ENCODE data around the gene TNNC1.

TNNC1 gene

DNA sequence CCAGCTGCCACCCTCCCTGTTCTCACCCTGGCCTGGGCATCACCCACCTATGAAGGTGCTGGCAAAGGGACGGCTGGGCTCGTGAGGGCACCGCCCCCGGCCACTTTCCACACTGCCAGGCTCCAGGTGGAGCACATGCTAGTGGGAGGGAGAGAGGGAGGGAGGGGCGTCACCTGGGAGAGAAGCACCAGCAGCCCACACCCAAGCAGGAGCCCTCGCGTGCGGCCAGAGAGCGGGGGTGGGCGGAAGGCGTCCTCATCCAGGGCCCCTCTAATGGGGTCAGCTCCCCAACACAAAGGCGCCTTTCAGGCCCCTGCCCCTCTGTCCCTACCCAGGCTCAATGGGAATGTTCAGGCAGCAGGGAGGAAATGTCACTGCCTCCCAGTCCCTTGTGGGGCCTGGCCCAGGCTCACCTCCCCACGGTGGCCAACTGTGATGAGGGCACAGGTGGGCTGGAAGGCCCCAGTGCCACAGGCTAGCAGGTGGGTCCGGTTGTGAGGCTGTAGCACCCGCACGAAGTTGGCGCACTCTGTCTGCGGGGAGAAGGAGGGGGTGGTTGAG, 12.0 kb downstream of the TNNC1 start:
- DNase-seq, result no peak

DNA sequence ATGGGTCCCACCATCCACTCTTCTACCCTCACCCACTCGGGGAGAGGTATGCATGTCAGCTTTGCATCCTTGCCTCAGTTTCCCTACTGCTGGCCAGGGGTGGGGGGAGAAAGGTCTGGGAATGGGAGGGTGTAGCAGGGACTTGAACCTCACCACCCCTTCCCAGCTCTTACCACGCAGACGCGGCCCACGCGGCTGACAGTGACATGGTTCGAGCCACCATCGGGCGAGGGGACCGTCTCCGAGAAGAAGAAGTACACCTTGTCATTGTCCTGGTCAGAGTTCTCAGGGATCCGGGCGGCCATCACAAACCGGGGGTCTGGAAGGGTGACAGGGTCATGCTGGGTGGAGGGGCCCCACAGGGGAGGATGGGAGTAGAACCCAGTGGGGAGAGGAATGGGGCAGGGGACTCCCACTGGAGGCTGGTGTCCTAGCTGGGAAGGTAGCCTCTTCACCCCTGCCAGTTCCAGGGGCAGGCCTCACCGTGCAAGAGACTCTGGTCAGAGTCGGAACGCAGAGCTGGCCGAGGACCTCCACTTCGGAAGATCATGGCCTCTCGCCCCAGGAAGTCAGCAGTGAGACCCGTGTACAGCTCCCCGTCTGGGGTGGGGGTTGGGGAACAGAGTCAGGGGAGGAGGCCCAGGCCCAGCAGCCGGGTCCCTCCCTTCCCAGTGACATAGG, 12.6 kb downstream of the TNNC1 start:
- DNase-seq, result no peak

DNA sequence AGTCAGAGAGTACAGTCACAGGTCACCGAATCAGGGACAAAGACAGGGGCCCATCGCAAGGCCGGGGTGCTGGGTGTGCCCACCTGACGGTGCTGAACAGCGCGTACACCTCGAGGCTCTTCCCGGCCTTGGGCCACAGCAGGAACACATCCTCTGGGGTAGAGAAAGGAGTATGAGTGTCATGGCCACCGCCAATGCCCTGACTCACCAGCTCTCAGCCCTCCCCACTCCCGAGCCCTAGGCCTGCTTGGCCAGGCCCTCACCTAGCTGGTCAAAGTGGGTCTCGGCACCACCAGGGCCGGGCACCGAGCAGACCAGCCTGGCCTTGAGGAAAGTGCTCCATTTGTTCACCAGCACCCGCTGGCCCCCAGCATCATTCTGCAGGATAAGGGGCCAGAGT, 13.2 kb downstream of the TNNC1 start:
- DNase-seq, result no peak

DNA sequence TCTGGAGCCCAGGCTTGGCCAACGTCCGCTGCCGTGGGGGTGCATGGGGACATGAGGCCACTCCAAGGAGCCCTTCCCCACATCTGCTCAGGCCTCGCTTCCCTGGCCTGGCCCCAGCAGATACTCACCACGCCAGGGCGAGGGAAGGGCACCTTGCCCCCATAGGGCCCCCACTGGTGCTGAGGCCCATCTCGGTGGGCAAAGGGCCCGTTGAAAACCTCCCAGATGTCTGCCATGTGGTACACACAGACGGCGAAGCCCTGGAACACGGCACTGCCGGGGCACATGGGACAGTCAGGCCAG, 13.6 kb downstream of the TNNC1 start:
- DNase-seq, result no peak

DNA sequence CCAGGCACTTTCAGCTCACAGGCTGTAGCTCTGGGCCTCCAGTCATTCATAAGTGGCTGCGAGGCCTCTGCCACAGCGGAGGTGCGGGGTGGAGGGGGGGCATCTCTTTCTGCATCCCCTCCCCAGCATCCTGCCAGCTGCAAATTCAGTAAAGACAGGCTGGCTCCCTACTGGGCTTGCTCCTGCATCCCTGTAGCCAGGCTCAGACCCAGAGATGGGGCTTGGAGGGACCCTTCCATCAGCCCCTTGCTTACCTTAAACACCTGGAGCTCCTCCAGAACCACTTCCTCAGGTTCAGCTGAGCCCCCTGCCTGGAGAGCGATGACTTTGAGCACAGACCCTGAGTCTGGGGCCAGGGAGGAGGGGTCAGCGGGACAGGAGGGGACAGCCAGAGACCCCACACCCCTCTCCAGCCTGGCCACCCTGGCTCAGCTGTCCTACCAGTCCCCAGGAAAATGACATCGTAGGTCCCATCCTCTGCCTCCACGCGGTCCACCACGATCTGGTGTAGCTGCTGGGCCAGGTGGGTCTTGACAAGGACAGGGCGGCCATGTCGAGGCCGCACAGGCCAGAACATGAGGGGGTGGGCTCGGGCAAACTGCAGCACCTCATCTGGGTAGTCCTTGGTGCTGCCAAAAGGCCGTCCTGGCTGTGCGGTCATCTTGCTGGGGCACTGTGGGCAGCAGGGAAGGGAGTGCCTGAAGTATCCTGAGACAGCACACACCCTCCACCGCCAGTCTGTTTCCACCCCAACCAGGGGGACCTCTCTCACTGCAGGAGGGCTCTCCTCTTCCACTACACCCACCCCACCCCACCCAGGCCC, 14.2 kb downstream of the TNNC1 start:
- DNase-seq, result no peak

DNA sequence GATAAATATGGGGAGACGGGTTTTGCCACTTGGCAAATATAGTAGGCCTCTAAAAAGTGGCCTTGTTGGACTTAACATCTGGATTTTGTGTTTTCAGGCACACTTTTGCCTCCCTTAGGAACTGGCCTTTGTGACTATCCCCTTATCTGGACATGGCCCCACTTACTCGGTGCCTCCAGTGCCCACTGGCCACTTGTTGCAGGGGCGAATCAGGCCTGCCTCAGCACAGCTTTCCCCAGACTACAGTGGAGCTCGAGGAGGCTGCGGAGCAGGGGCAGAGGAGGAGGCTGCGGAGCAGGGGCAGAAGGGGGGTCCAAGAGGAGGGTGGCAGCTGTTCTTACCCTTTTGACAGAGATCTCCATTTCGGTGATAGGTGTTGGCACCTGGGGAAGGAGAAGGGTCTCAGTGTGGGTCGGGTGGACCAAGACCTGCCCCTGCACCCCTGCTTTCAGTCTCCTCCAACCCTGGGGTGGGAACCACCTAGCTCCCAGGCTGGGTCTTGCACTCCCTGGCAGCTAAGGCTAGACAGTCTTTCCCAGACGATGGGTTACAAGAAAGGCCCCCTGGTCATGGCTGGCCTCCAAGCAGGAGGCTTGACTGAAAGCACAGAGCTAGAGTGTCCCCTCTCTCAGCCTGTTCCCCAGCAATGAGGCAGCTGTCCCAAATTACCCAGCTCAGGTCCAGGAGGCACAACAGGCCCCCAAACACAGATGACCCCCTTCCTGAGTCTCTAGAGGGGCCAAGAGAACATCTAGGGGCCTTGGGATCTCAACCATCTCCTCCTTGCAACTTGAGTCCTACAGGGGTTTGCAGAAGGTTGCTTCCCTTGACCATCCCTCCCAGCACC, 15.0 kb downstream of the TNNC1 start:
- no peak for DNase-seq

DNA sequence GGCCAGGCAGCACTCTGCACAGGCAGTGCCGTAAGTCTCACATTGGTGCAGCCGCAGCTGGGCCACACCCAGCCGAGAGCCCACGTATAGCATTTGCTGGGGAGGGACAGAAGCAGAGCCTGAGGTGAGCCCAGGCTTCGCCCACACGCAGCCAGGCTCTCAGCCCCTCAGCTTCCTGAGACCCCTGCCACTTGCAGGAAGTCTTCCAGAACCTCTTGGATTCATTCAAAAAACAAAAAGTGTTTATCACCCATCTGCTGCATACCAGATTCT, 15.8 kb downstream of the TNNC1 start:
- no peak for DNase-seq

DNA sequence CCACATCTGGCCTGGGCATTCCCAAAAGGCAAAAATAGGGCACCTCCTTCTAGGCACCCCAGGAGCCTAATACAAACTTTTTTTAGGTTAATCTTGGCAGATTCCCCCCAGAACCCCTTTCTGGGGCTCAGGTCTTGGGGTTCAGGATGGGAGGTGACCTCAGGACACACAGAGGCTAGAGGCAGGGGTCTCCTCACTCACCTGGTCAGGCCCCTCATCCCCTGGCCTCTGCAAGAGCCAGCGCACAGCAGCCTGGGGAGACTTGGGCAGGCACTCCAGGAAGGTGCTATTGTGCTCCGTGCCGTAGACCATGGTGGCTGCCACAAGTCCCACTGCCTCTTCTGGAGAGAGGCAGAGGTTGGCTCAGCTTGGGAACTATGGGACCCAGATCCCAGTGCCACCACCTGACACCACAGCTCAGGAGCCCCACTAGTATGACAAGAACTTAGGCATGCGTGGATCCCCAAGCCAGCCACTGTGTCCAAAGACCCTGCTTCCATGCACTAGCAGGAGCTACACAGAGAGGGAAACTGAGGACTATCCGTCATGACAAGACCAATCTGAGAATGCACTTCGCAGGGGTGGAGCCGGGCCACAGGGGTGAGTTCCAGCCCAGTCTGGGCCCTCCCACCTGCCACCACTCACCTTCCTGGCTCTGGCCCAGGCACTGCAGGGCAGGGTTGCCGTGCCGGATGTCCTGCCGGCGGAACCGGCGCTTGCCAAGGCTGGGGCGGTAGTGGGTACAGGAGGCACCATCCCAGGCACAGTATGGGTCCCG, 16.3 kb downstream of the TNNC1 start:
- DNase-seq, result no peak

DNA sequence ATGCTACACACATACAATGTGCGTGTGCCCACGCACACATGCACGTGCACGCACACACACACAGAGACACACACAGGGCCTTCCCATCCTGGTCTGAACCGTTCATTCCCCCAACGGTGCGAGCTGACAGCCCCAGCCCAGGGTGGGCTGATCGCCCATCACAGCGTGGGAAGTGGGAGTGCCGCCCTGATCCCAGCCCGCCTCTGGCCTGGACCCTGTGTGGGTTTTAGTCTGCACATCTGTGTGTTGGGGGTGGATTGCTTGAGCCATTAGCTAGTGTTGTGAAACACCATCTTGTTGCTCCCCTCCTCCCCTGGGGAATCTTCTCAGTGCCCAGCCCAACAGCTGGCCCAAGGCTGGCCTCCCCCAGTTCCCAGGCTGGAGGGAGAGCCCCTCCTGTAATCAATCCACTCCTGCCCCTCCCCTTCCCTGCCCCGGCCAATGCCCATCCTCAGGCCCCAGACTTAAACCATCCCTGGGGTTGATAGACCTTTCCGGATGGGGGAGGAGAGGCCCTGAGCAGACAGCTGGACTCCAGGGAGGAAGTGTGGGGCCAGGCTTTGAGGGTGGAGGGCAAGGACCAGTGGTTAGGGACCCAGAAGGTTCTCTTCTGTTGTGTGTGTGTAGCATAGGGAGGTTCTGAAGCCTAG, 17.2 kb downstream of the TNNC1 start:
- no peak for DNase-seq

DNA sequence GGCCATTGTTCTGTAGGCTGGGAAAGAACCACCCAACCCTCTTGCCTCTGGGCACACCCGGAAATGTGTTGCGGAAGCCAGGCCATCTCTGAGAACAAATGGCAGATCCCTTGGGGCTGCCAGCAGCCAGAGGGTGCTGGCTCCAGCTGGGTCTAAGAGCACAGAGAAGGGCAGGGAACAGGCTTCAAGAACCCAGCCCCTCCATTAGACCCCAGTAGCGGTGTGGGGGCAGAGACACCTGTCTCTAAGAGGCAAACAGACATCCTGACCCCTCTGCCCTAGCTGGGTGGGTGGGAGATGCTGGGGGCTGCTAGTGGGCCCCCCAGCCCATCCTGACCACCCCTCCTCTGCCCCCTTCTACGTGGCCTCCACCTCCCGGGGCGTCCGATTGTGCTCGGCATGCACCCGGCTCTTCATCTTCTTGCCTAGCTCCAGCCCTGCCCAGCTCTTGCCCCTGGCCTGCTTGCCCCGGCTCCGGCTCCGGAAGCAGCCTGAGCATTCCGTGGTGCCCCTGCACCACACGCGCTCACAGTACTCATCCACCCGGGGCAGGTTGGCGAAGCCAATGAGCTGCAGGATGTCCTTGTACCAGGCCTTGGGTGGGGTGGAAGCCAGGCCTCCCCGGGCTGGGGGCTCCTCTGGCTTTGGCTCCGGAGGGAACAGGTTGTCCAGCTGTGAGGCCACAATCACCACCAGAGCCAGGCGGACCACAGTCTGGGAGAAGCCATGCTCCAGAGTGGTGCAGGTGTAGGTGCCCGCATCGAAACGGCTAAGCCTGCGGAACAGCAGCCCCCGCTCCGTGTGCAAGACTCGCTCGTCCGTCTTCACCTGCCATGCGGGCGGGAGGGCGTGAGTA, 18.4 kb downstream of the TNNC1 start:
- no peak for DNase-seq

DNA sequence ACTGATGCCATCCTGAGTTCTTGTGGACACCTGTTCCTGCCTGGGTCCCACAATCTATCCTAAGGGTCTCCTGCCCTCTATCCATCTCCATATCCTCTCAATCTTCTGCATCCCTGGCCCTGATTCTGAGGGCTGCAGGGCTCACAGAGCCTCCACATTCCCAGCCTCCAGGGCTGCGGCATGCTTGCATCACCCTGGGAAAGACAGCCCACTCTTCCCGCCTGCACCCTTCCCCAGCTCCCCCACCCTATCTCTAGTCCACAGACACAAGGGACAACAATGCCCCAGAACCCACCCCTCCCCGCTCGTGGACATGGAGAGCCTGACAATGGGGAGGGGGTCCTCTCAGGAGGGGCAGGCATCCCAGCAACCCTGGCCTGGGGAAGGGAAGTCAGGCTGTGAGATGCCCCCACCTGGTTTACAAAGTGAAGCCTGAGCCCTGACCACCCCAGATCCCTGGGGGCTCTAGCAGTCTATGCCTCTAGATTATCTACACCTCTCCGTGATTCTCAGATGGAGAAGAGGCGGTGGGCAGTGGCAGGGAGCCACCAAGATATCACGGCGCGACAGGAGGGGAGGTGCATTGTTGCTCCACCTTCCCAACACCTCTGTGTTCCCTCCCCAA, 19.2 kb downstream of the TNNC1 start:
- no peak for DNase-seq

DNA sequence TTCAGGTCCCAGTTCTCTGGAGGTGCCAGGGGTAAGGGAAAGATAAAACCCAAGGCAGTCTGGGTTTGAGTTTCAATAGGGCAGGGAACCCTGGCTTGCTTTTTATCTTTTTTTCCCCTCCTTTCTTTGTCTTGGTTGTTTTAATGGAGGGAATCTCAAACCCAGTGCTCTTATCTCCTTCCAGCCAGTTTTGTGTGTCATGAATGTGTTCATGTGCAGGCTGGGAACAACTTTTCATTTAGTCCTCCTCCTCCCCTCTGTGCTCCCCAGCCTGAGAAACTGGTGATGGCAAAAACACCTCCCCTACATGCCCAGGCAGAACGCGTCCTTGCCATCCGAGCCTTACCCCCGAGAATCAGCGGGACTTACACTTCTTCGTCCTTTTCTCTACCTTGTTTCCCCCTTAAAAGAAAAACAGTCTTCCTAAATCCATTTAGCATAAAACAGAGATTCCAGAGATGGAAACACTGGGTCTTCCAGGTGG, 19.8 kb downstream of the TNNC1 start:
- DNase-seq, result no peak

DNA sequence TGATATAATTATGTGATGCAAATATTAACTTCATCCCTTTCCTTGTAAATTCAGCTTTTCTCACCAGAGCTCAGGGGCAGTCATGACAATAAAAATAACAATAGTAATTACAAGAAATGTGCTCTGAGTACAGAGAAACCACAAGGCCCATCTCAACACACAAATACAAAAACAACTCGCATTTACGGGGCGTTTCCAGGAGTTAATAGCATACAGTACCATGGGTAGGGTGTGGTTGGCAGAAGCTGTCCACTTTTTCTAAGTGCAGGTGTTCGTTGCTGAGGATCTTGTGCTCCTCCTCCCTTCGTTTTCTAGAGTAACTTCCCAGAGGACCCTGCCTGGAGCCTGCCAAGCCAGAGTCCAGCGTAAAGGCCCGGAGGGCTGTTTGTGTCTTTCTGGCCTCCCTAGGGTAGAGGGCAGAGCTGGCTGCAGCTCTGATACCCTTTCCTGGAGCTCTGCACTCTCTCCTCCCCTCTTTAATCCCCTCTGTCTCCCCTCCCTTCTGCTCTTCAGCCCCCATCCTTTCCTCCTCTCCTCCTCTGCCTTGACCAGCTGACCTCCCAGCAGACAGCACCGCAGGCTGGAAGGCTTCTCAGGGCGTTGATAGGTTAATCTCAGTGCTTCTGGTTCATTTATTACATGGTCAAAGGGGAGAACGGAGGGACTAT, 20.4 kb downstream of the TNNC1 start:
- DNase-seq, result no peak

DNA sequence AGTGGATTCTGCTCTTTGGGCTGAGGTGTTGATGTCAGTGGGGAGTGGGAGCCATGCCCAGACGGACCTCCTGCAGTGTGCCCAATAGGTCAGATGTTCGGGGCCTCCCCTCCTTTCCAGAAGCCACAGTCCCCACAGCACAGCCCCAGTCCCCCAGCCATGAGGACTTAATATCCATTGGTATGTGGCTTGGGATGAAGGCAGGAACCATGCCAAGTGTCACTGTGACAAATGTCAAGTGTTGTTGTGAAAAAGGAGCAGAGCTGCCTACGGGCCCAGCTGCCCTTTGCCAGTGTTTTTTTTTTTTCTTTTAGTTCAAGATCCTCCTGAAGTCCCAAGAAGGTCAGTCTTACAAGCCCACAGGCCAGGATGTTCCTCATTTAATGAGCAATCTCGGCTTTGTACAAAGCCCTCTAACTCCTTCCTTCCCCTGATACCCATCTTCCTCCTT, 21.1 kb downstream of the TNNC1 start:
- no peak for DNase-seq

DNA sequence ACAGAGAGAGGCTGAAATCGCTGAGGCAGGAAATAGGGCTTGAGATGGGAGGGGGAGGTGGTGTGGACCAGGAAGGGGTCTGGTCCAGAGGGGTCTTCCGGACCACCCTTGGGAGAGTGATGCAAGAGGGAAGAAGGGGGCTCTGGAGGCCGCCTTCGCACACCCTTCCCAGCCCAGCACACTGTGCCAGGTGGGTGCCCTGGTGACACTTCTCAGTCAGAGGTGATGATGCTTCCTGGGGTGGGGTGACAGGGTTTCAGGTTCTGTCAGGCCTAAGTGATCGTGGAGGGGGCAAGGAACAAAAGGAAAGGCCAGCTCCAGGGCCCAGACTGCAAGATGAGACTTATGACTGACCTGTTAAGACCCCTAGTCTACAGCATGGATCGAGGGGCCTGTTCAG, 21.6 kb downstream of the TNNC1 start:
- no peak for DNase-seq

DNA sequence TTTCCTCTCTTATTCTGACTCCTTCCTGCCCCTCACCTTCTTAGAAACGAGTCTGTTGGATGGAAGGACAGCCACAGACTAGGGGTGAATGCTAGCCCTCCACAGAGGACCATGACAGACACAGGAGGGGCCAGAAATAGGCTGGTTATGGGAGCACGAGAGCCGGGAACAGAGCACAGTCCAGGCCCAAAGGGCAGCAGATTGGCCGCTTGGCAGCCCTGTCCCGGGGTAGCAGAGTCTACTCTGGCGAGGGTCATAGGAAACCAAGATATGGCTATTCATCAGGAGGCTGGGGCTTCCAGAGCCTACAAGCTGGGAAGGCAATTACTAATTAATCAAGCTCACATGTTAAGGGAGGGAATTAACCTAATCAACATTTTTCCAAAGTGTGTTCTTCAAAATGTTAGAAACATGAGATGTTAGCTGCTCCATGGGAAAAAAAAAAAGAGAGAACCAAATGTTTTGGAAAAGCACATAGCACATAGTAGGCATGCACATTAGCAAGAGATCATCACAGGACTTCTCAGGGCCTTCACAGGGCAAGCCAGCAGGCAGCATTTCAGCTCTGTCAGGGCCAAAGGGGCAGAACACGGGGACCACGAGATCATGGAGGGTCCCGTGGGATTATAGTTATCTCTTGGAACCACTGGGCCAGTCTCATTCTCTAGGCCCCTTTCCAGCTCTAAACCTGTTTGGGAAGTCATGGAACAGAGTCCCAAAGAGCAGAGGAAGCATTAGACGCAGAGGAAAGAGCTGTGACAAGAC, 22.2 kb downstream of the TNNC1 start:
- no peak for DNase-seq

DNA sequence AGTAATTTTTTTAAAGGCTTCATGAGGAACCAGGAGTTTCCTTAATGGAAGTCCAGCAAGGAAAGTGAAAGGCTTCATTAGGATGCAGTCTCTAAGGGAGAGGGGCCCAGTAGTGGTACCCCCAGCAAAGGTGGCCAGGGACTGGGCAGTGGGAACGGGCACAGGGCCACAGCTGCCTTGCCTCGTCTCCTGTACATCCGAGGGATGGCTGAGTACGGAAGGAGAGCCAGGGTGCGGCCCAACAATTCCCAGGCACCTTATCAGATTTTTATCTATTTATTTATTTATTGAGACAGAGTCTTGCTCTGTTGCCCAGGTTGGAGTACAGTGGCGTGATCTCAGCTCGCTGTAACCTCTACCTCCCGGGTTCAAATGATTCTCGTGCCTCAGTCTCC, 23.4 kb downstream of the TNNC1 start:
- no peak for DNase-seq

DNA sequence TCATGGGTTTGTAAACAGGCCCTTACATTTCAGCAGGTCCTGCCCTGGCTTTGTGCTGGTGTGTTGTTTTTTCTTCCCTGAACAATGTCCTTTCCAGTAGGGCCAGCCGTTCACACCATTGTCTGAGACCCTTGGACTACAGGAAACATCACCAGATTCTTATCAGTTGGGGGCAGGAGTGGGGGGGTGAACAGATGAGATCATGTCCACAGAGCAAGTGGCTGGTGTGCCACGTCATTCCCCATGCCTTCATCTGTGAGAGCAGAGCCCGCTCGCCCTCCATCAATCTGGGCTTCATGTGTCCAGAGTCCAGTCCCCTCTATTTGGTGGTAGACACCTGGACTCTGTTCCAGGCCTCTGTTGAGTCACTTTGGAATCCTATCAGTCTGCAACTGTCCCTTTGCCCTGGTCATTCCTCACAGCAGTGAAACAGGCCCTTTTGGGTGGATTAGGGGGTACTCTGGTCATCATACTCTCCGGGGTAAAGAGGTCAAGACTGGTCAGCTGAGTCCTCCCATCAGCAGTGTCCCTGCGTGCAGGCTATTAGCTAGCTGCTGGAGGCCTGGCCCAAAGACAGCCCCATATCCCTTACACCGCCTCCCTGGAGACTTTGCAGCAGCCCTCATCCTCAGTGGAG, 23.9 kb downstream of the TNNC1 start:
- DNase-seq, result no peak

DNA sequence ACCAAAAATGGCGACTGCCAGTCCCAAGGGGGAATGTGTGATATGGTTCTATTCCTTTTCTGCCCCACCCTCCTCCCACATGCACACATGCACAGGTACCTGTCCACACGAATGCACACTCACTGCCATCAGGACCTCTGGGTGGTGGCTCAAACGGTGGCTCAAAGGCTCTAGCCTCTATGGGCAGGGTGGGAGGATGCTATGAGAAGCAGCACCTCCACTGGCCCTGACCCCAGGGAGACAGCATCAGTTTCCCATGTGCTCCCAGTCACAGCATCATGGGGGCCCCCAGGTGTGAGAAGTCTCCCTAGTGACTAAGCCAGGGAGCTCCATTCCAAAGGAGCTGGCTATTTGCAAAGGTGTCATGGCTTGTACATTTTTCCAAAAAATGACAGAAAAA, 24.8 kb downstream of the TNNC1 start:
- no peak for DNase-seq
